H1 (cell line): ENCODE data around the gene CHST2. TPM values are rescaled to one million over a fixed set of nuclear protein-coding genes. Genes with fewer than 3 reads are reported as not detected.

Experiments used
- CTCF ChIA-PET: fragments of 300-600 bp; sonication (Branson Sonifier 250); formaldehyde crosslinking; loops from one replicate; lab custom pipeline; 2021; ENCODE audit not compliant: partially characterized antibody; lab: Charles Lee
- POLR2A ChIA-PET: fragments of 300-600 bp; sonication (Branson Sonifier 250); formaldehyde crosslinking; loops from one replicate; lab custom pipeline; 2021; ENCODE audit warnings: inconsistent platforms; ENCODE audit not compliant: partially characterized antibody; lab: Charles Lee
- DNase-seq, 2 experiments: peaks; one replicate each; pipeline versions ENCODE4 v3.0.0 to v3.0.0-alpha.2; 2010 to 2022; ENCODE audit warnings: low spot score in 2 of 2, low read depth in 1 of 2, mixed read lengths in 1 of 2
- FAIRE-seq: peaks from 2 replicates; lab custom pipeline; 2011; peaks lifted over from hg19 to GRCh38; lab: Jason Lieb, UNC
- H2AFZ ChIP-seq: 2 replicates; pipeline ENCODE4 v1.8.1; 2012; ENCODE audit warnings: low read length, inconsistent platforms
- H2AK5ac ChIP-seq: 2 replicates; pipeline ENCODE4 v1.6.1; 2013; ENCODE audit warnings: low read depth, low read length
- H2BK120ac ChIP-seq: replicated peaks from 2 replicates; pipeline ENCODE3; 2013; ENCODE audit warnings: low read depth, low read length, inconsistent platforms
- H2BK12ac ChIP-seq: 2 replicates; pipeline ENCODE4 v1.6.1; 2013; ENCODE audit warnings: low read depth, low read length
- H2BK15ac ChIP-seq: 2 replicates; pipeline ENCODE4 v1.6.1; 2013; ENCODE audit warnings: low read length
- H2BK20ac ChIP-seq: 2 replicates; pipeline ENCODE4 v1.6.1; 2013; ENCODE audit warnings: low read length
- H2BK5ac ChIP-seq: 2 replicates; pipeline ENCODE4 v1.6.1; 2013; ENCODE audit warnings: low read depth, low read length
- H3K14ac ChIP-seq: 2 replicates; pipeline ENCODE4 v1.6.1; 2013; ENCODE audit warnings: inconsistent platforms; ENCODE audit not compliant: insufficient read length
- H3K18ac ChIP-seq: 2 replicates; pipeline ENCODE4 v1.6.1; 2013; ENCODE audit warnings: low read length; ENCODE audit errors: extremely low read depth
- H3K23ac ChIP-seq: 2 replicates; pipeline ENCODE4 v1.6.1; 2013; ENCODE audit warnings: inconsistent platforms; ENCODE audit not compliant: insufficient read length
- H3K23me2 ChIP-seq: 2 replicates; pipeline ENCODE4 v1.6.1; 2013; ENCODE audit warnings: low read depth, low read length
- H3K27ac ChIP-seq: 2 replicates; pipeline ENCODE4 v1.6.1; 2011; ENCODE audit warnings: low read depth, low read length, inconsistent platforms
- H3K27me3 ChIP-seq, 4 experiments: replicated peaks in 1 of 4; 1 replicate in 1 of 4; 2 replicates in 3 of 4; pipeline versions ENCODE4 v1.6.1 to v1.8.1; 2011 to 2013; ENCODE audit warnings: low read length in 3 of 4, mild to moderate bottlenecking in 3 of 4, inconsistent platforms in 2 of 4, mixed read lengths in 2 of 4, moderate library complexity in 1 of 4; ENCODE audit not compliant: control insufficient read depth in 3 of 4, insufficient read depth in 3 of 4; ENCODE audit errors: extremely low read depth in 1 of 4
- H3K36me3 ChIP-seq, 4 experiments: 2 replicates each; pipeline versions ENCODE4 v1.6.1 to v1.8.1; 2011 to 2013; ENCODE audit warnings: mild to moderate bottlenecking in 4 of 4, low read length in 3 of 4, moderate library complexity in 2 of 4, control low read depth in 1 of 4, inconsistent platforms in 1 of 4; ENCODE audit not compliant: insufficient read depth in 4 of 4, control insufficient read depth in 2 of 4
- H3K4ac ChIP-seq: replicated peaks from 2 replicates; pipeline ENCODE3; 2013; ENCODE audit warnings: low read length, low read depth, mixed read lengths, inconsistent platforms; ENCODE audit not compliant: insufficient read length
- H3K4me1 ChIP-seq, 4 experiments: replicated peaks in 1 of 4; 1 replicate in 1 of 4; 2 replicates in 3 of 4; pipeline versions ENCODE4 v1.6.1 to v1.8.1; 2011 to 2013; ENCODE audit warnings: low read length in 3 of 4, inconsistent platforms in 2 of 4, mixed read lengths in 1 of 4; ENCODE audit not compliant: insufficient read depth in 4 of 4, control insufficient read depth in 3 of 4
- H3K4me2 ChIP-seq, 2 experiments: 2 replicates each; pipeline versions ENCODE4 v1.6.1 to v1.8.1; 2011 to 2013; ENCODE audit warnings: low read depth in 2 of 2, low read length in 2 of 2, control low read depth in 1 of 2, inconsistent platforms in 1 of 2, mild to moderate bottlenecking in 1 of 2; ENCODE audit not compliant: insufficient read depth in 1 of 2
- H3K4me3 ChIP-seq, 4 experiments: fragments of 200-600, 300-600 bp in 1 of 4; sonication (generic), shearing (Covaris generic), sonication (Bioruptor Twin) in 1 of 4; 2 replicates each; pipeline versions ENCODE4 v1.5.1 to v1.8.1; 2011 to 2016; ENCODE audit warnings: low read length in 4 of 4, low read depth in 3 of 4, control low read depth in 2 of 4, inconsistent platforms in 2 of 4, mild to moderate bottlenecking in 2 of 4, mixed read lengths in 1 of 4, moderate library complexity in 1 of 4; ENCODE audit not compliant: insufficient read depth in 2 of 4; ENCODE audit errors: extremely low read depth in 1 of 4
- H3K56ac ChIP-seq: replicated peaks from 2 replicates; pipeline ENCODE3; 2013; ENCODE audit warnings: low read depth, mild to moderate bottlenecking, mixed read lengths, low read length, inconsistent platforms; ENCODE audit not compliant: insufficient read length
- H3K79me1 ChIP-seq: 2 replicates; pipeline ENCODE4 v1.6.1; 2013; ENCODE audit warnings: low read depth, low read length, control low read depth
- H3K79me2 ChIP-seq, 2 experiments: 2 replicates each; pipeline versions ENCODE4 v1.6.1 to v1.8.1; 2012 to 2013; ENCODE audit warnings: low read length in 2 of 2, mild to moderate bottlenecking in 2 of 2, inconsistent platforms in 1 of 2; ENCODE audit not compliant: insufficient read depth in 2 of 2, control insufficient read depth in 1 of 2
- H3K9ac ChIP-seq, 4 experiments: replicated peaks in 1 of 4; 1 replicate in 1 of 4; 2 replicates in 3 of 4; pipeline versions ENCODE4 v1.6.1 to v1.8.1; 2011 to 2013; ENCODE audit warnings: low read depth in 3 of 4, low read length in 3 of 4, control low read depth in 2 of 4, mild to moderate bottlenecking in 2 of 4, moderate library complexity in 2 of 4, inconsistent platforms in 1 of 4; ENCODE audit errors: extremely low read depth in 1 of 4
- H3K9me3 ChIP-seq, 2 experiments: 2 replicates each; pipeline versions ENCODE4 v1.6.1 to v1.8.1; 2012 to 2013; ENCODE audit warnings: mild to moderate bottlenecking in 2 of 2, moderate library complexity in 2 of 2, control low read depth in 1 of 2, inconsistent platforms in 1 of 2, low read depth in 1 of 2, low read length in 1 of 2, mixed read lengths in 1 of 2; ENCODE audit not compliant: insufficient read depth in 2 of 2
- H4K20me1 ChIP-seq, 2 experiments: replicated peaks in 1 of 2; 2 replicates each; pipeline versions ENCODE3 to v1.8.1; 2011 to 2013; ENCODE audit warnings: inconsistent platforms in 2 of 2, low read length in 2 of 2, mild to moderate bottlenecking in 1 of 2; ENCODE audit not compliant: insufficient read depth in 2 of 2, control insufficient read depth in 1 of 2
- H4K5ac ChIP-seq: 2 replicates; pipeline ENCODE4 v1.6.1; 2013; ENCODE audit warnings: low read length, low read depth, mixed read lengths, inconsistent platforms; ENCODE audit not compliant: insufficient read length
- H4K8ac ChIP-seq: 2 replicates; pipeline ENCODE4 v1.8.0; 2013; ENCODE audit warnings: mild to moderate bottlenecking, moderate library complexity, low read length, inconsistent platforms; ENCODE audit not compliant: insufficient read depth; ENCODE audit errors: extremely low read depth
- H4K91ac ChIP-seq: replicated peaks from 2 replicates; pipeline ENCODE3; 2013; ENCODE audit warnings: low read length, mixed read lengths, inconsistent platforms; ENCODE audit not compliant: insufficient read length
- KDM5A ChIP-seq: fragments of 200-600 bp; IDR thresholded peaks from 2 replicates; pipeline ENCODE4 v1.7.1; 2012; ENCODE audit warnings: mild to moderate bottlenecking, low read length, inconsistent platforms, mixed read lengths
- NRF1 ChIP-seq: IDR thresholded peaks from 2 replicates; pipeline ENCODE4 v1.6.1; 2011; ENCODE audit warnings: mild to moderate bottlenecking, low read depth, low read length, improper control_type of control experiment
- POLR2AphosphoS5 ChIP-seq: IDR thresholded peaks from 2 replicates; pipeline ENCODE4 v1.6.1; 2011; ENCODE audit warnings: low read depth, low read length
- POU5F1 ChIP-seq: IDR thresholded peaks from 2 replicates; pipeline ENCODE4 v1.6.1; 2011; ENCODE audit warnings: low read depth, mild to moderate bottlenecking, low read length, moderate library complexity
- RBBP5 ChIP-seq: IDR thresholded peaks from 2 replicates; pipeline ENCODE4 v1.7.1; 2012; ENCODE audit warnings: low read depth, mild to moderate bottlenecking, inconsistent platforms, low read length, moderate library complexity, borderline replicate concordance
- RFX5 ChIP-seq: IDR thresholded peaks from 2 replicates; pipeline ENCODE4 v1.6.1; 2011; ENCODE audit warnings: low read depth, low read length, improper control_type of control experiment, borderline replicate concordance
- SAP30 ChIP-seq: fragments of 300-600 bp; sonication (generic); IDR thresholded peaks from 2 replicates; pipeline ENCODE4 v1.7.1; 2012; ENCODE audit warnings: low read length, moderate library complexity, mild to moderate bottlenecking, inconsistent platforms; ENCODE audit not compliant: insufficient read depth, insufficient replicate concordance
- SIX5 ChIP-seq: IDR thresholded peaks from 2 replicates; pipeline ENCODE4 v1.6.1; 2011; ENCODE audit warnings: mild to moderate bottlenecking, low read depth, low read length
- SP2 ChIP-seq: IDR thresholded peaks from 2 replicates; pipeline ENCODE4 v1.6.1; 2012; ENCODE audit warnings: mild to moderate bottlenecking, low read length, inconsistent platforms
- TBP ChIP-seq: IDR thresholded peaks from 2 replicates; pipeline ENCODE4 v1.6.1; 2011; ENCODE audit warnings: low read depth, low read length, improper control_type of control experiment
- WGBS, 2 experiments: shearing (Covaris generic) in 1 of 2; methylation state at CpG; one replicate each; pipeline versions ENCODE4 v1.1.6 to v1.1.7; 2013 to 2015; ENCODE audit warnings: low lambda C conversion rate in 2 of 2, mixed read lengths in 2 of 2, inconsistent platforms in 1 of 2, low coverage in 1 of 2, missing lambda C conversion rate in 1 of 2; ENCODE audit not compliant: insufficient replicate concordance in 2 of 2, insufficient coverage in 1 of 2, insufficient read length in 1 of 2; ENCODE audit errors: extremely low coverage in 1 of 2, missing lambda C conversion rate in 1 of 2; 5-methylcytosine and 5-hydroxymethylcytosine counted together
- polyA plus RNA-seq, 7 experiments: library from polyadenylated mRNA; depleted of rRNA in 3 of 7; stranded (reverse) in 5 of 7; unstranded in 2 of 7; fragments of >200 nt in 5 of 7; fragments of 200-250 nt in 2 of 7; gene quantifications; 1 replicate in 5 of 7; 2 replicates in 1 of 7; 4 replicates in 1 of 7; pipeline versions ENCODE4 v1.2.1 to v1.2.3, GENCODE V29; 2011 to 2013; ENCODE audit warnings: missing spikeins in 2 of 7, mixed read lengths in 2 of 7
- total RNA-seq: library from RNA; stranded (reverse); fragmentation: NEBNext Ultra II Directional; extraction: Animal tissue kit (Norgen Biotek cat#: 25700); gene quantifications from 2 replicates; pipeline ENCODE4 v1.2.1, GENCODE V29; 2021

The CHST2 gene
- total and polyA plus RNA-seq, 2 of the 8 experiments (the other 6 are each of a cell fraction or from before 2014, with no cell fraction given): 3.2 to 15.1 TPM

DNA sequence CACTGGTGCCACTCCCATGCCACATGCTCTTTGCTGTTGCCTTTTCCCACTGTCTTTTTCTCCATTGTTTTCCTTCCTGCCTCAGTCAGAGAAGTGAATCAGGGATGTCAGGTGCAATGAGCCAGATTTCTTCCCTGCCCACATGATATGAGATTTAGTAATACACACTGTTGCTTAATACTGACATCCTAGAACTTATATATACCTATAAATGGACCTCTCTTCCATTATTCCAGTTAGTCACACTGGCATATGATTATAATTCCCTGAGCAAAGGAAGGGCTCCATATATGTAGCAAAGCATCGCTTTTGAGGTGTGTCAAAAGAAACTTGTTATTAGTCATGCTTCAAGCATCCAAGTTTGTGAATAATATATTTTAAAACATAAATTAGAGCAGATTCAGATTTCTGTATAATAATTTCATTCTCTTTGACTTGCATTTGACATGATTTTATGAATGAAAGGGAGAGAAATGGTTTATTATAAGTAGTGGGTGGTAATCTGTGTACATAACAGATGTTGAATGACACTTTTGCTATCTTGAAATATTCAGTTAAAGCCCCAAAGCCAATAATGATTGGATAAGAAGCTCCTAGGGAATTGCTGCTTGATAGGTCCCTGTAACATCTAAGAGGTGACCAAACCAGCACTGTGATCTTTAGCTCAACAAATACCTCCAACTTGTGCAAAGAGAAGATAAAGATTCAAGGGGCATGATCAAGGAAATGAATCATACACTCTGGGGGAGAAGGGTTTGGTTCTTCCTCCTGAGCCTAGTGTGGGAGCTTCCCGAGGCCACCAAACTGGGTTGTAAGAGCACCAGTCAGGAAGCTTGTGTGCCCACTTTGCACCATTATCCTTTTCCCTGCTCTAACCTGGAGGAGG lies 48.6 kb downstream of the CHST2 start:
- no peak overlapping the region for H3K4ac ChIP-seq
- no peaks in the 10 kb centered on the region; a peak in 1 of 7 replicates for H3K4me1 ChIP-seq
- no peak overlapping the region for H3K4me3 ChIP-seq
- H3K9me3 ChIP-seq: peaks cover 0 to 7% of the 10 kb centered on the region in 2 experiments; a peak in 1 of 4 replicates
- H3K79me2 ChIP-seq: no peaks in the 10 kb centered on the region
- H4K91ac ChIP-seq: no peak overlapping the region
- no peak overlapping the region for H2BK12ac ChIP-seq
- no peaks in the 10 kb centered on the region for H3K79me1 ChIP-seq
- H4K8ac ChIP-seq: no peak overlapping the region
- H4K5ac ChIP-seq: no peak overlapping the region
- no peaks in the 10 kb centered on the region for H3K36me3 ChIP-seq
- FAIRE-seq (no peak), DNase-seq (no peak)
- peaks cover 0 to 1% (median 0%) of the 10 kb centered on the region in 4 experiments; a peak in 1 of 7 replicates for H3K27me3 ChIP-seq
- H3K27ac ChIP-seq: no peak overlapping the region
- no peak overlapping the region for H3K56ac ChIP-seq
- H2BK20ac ChIP-seq: no peak overlapping the region
- no peak overlapping the region for H3K14ac ChIP-seq
- no peaks in the 10 kb centered on the region for H3K23me2 ChIP-seq
- H3K9ac ChIP-seq: no peak overlapping the region
- H2AK5ac ChIP-seq: no peak overlapping the region
- H2BK5ac ChIP-seq: no peak overlapping the region
- no peak overlapping the region for H3K4me2 ChIP-seq
- ChIA-PET CTCF (no interaction called here), POLR2A (no interaction called here)
- WGBS, 2 experiments: 79% methylated on average over 2 of the region's 2 CpGs; no CpG with 5 or more reads in 1 of the 2 experiments
- no peaks in the 10 kb centered on the region for H4K20me1 ChIP-seq
- H3K23ac ChIP-seq: no peak overlapping the region
- H3K18ac ChIP-seq: no peak overlapping the region
- H2BK120ac ChIP-seq: no peak overlapping the region
- no peak overlapping the region for H2AFZ ChIP-seq
- no peak overlapping the region for H2BK15ac ChIP-seq
- no peak for TF ChIP-seq POLR2AphosphoS5
- no peak for TF ChIP-seq POU5F1
- no peak for TF ChIP-seq TBP
- TF ChIP-seq RBBP5: no peak
- TF ChIP-seq SAP30: no peak
- no peak for TF ChIP-seq NRF1
- no peak for TF ChIP-seq SIX5
- TF ChIP-seq KDM5A: no peak
- no peak for TF ChIP-seq SP2
- TF ChIP-seq RFX5: no peak
